GM12878 (cell line): Measurements from ENCODE around the gene LANCL2. TPM values are rescaled to one million over a fixed set of nuclear protein-coding genes. Genes with fewer than 3 reads are reported as not detected.
A peak's percentile ranks its signal among the peaks of the same experiment; 100 is the strongest.

ENCODE experiments used
- ATAC-seq: fragments of 200-7000 bp; cut with Tn5 transposase; 3 replicates; pipeline ENCODE4 v1.9.1; 2020; ENCODE audit warnings: mild to moderate bottlenecking, moderate library complexity
- BruUV-seq: library from RNA; stranded (reverse); fragments of 400-500 nt; replicated peaks from 2 replicates; lab custom pipeline; 2021; lab: Mats Ljungman, UMichigan
- CTCF ChIA-PET: fragments of 300-600 bp; sonication (Branson Sonifier 250); formaldehyde crosslinking; extraction: SDS; loops from one replicate; lab custom pipeline; 2021; ENCODE audit warnings: inconsistent platforms; lab: Yijun Ruan, JAX
- POLR2A ChIA-PET: fragments of 350-600 bp; formaldehyde crosslinking; extraction: SDS; loops from one replicate; lab custom pipeline; 2021; ENCODE audit warnings: inconsistent platforms; lab: Charles Lee
- RAD21 ChIA-PET: fragments of 300-600 bp; sonication (Branson Sonifier 250); formaldehyde crosslinking; loops from one replicate; lab custom pipeline; 2023; ENCODE audit warnings: antibody characterized with exemption; ENCODE audit not compliant: unreplicated experiment; lab: Charles Lee
- SMC1A ChIA-PET: fragments of 300-600 bp; sonication (Branson Sonifier 250); formaldehyde crosslinking; loops from one replicate; lab custom pipeline; 2023; ENCODE audit not compliant: unreplicated experiment, uncharacterized antibody; lab: Charles Lee
- DNase-seq: peaks from one replicate; pipeline ENCODE4 v3.0.0-alpha.2; 2011; ENCODE audit warnings: low read depth, low spot score
- FAIRE-seq: peaks from 3 replicates; lab custom pipeline; 2011; peaks lifted over from hg19 to GRCh38; lab: Jason Lieb, UNC
- H2AFZ ChIP-seq: 2 replicates; pipeline ENCODE4 v1.6.0; 2011; ENCODE audit warnings: low read depth, low read length, control low read depth; ENCODE audit not compliant: control insufficient read depth
- H3K27ac ChIP-seq: 2 replicates; pipeline ENCODE4 v1.5.1; 2011; ENCODE audit warnings: control low read depth; ENCODE audit not compliant: control insufficient read depth, insufficient read depth
- H3K27me3 ChIP-seq, 2 experiments: replicated peaks in 1 of 2; 2 replicates each; pipeline versions ENCODE4 v1.6.0 to v1.6.1; 2011; ENCODE audit warnings: low read length in 1 of 2; ENCODE audit not compliant: control insufficient read depth in 2 of 2, insufficient read depth in 2 of 2
- H3K36me3 ChIP-seq, 2 experiments: 2 replicates each; pipeline ENCODE4 v1.5.1; 2011; ENCODE audit warnings: low read length in 1 of 2; ENCODE audit not compliant: control insufficient read depth in 2 of 2, insufficient read depth in 2 of 2
- H3K4me1 ChIP-seq: 2 replicates; pipeline ENCODE4 v1.6.1; 2011; ENCODE audit warnings: mild to moderate bottlenecking, low read length, moderate library complexity, mixed read lengths; ENCODE audit not compliant: control insufficient read depth, insufficient read depth
- H3K4me2 ChIP-seq: 2 replicates; pipeline ENCODE4 v1.6.0; 2011; ENCODE audit warnings: control low read depth; ENCODE audit not compliant: control insufficient read depth, insufficient read depth
- H3K4me3 ChIP-seq: fragments of 200-600 bp; sonication (generic); 2 replicates; pipeline ENCODE4 v1.5.1; 2016
- H3K79me2 ChIP-seq: 2 replicates; pipeline ENCODE4 v1.6.0; 2011; ENCODE audit warnings: low read length; ENCODE audit not compliant: control insufficient read depth, insufficient read depth
- H3K9ac ChIP-seq: 2 replicates; pipeline ENCODE4 v1.8.0; 2011; ENCODE audit warnings: low read length, control low read depth, mixed read lengths; ENCODE audit not compliant: control insufficient read depth, insufficient read depth
- H3K9me3 ChIP-seq: replicated peaks from 3 replicates; pipeline ENCODE4 v1.5.1; 2011; ENCODE audit warnings: mild to moderate bottlenecking, low read length; ENCODE audit not compliant: control insufficient read depth, insufficient read depth
- H4K20me1 ChIP-seq: 2 replicates; pipeline ENCODE4 v1.6.0; 2011; ENCODE audit not compliant: control insufficient read depth, insufficient read depth
- BMI1 ChIP-seq: fragments of 450-650 bp; IDR thresholded peaks from 2 replicates; pipeline ENCODE4 v1.6.1; 2016; ENCODE audit warnings: mild to moderate bottlenecking, moderate library complexity, borderline replicate concordance
- JUND ChIP-seq: IDR thresholded peaks from 2 replicates; pipeline ENCODE4 v1.6.1; 2012; ENCODE audit warnings: low read depth, mild to moderate bottlenecking, low read length, improper control_type of control experiment, moderate library complexity
- MEF2A ChIP-seq: IDR thresholded peaks from 2 replicates; pipeline ENCODE4 v1.6.1; 2011; ENCODE audit warnings: low read depth, mild to moderate bottlenecking, low read length, moderate library complexity; ENCODE audit not compliant: insufficient read depth
- MEF2B ChIP-seq: fragments of 450-650 bp; IDR thresholded peaks from 2 replicates; pipeline ENCODE4 v1.6.1; 2018; ENCODE audit warnings: mild to moderate bottlenecking, moderate library complexity; ENCODE audit not compliant: partially characterized antibody, poor library complexity, severe bottlenecking
- POLR2A ChIP-seq: IDR thresholded peaks from 2 replicates; pipeline ENCODE4 v1.6.1; 2011; ENCODE audit warnings: low read depth, mild to moderate bottlenecking, low read length
- SP1 ChIP-seq: IDR thresholded peaks from one replicate; pipeline ENCODE4 v1.6.1; 2011; ENCODE audit warnings: low read depth, low read length
- SRF ChIP-seq, 2 experiments: IDR thresholded peaks; 2 replicates each; pipeline ENCODE4 v1.6.1; 2011; ENCODE audit warnings: low read depth in 2 of 2, low read length in 2 of 2, mild to moderate bottlenecking in 1 of 2, moderate library complexity in 1 of 2
- ZBTB11 ChIP-seq: fragments of 450-650 bp; formaldehyde crosslinking; IDR thresholded peaks from 2 replicates; pipeline ENCODE4 v1.5.0; 2022; ENCODE audit warnings: mild to moderate bottlenecking, missing genetic modification characterization
- WGBS: methylation state at CpG from one replicate; pipeline ENCODE4 v1.1.6; 2016; ENCODE audit warnings: low lambda C conversion rate; ENCODE audit not compliant: insufficient replicate concordance, insufficient coverage; ENCODE audit errors: missing lambda C conversion rate; 5-methylcytosine and 5-hydroxymethylcytosine counted together
- in situ Hi-C: fragments of 300-500 bp; cut with MboI; formaldehyde crosslinking; loops from 9 replicates; pipeline ENCODE4 v1.14.3; 2018; ENCODE audit warnings: mixed read lengths
- intact Hi-C: fragments of 100-400 bp; cut with micrococcal nuclease; formaldehyde crosslinking; loops from one replicate; pipeline ENCODE4 v1.14.2; 2022; ENCODE audit not compliant: unreplicated experiment
- polyA plus RNA-seq, 11 experiments: library from polyadenylated mRNA; depleted of rRNA in 4 of 11; unstranded in 6 of 11; stranded (reverse) in 5 of 11; fragments of >200 nt; fragmentation: Nextera tagmentation in 4 of 11; fragmentation: Illumina TruSeq in 1 of 11; extraction: Ambion mirVana in 4 of 11; extraction: Trizol in 1 of 11; gene quantifications; 1 replicate in 1 of 11; 2 replicates in 10 of 11; pipeline versions ENCODE4 v1.2.1 to v1.2.3, GENCODE V29; 2011 to 2016; ENCODE audit warnings: inconsistent platforms in 2 of 11, missing spikeins in 2 of 11, low read depth in 1 of 11
- total RNA-seq, 4 experiments: library from RNA; depleted of rRNA in 3 of 4; stranded (reverse); fragments of >200 nt in 3 of 4; fragmentation: Illumina TruSeq in 1 of 4; extraction: Trizol in 1 of 4; gene quantifications; 2 replicates each; pipeline versions ENCODE4 v1.2.1 to v1.2.3, GENCODE V29; 2013 to 2021
- TF ChIP-seq, protein P1 (sequence below): fragments of 450-650 bp; IDR thresholded peaks from 2 replicates; pipeline ENCODE4 v1.6.1; 2016; ENCODE audit warnings: mild to moderate bottlenecking

The LANCL2 gene
- total and polyA plus RNA-seq, 10 of the 15 experiments (the other 5 are each of a cell fraction or from before 2014, with no cell fraction given), result 8.1 to 28.6 (median 16.4) TPM

GRCh38 chr7:55474944-55475854 is 110.1 kb downstream of the LANCL2 start:
- WGBS, result 88% methylated on average over 22 of the region's 22 CpGs
- H3K4me2 ChIP-seq, result no peak overlapping the region
- no peaks in the 10 kb centered on the region for H4K20me1 ChIP-seq
- FAIRE-seq, result no peak
- intact Hi-C loops, result no loop called here
- no peak for ATAC-seq
- no peak overlapping the region for H2AFZ ChIP-seq
- POLR2A ChIA-PET, result no interaction called here
- H3K9ac ChIP-seq, result no peak overlapping the region
- CTCF ChIA-PET, result no interaction called here
- TF ChIP-seq JUND, result no peak
- peak; percentile 46; the same call in 1 of the 2 replicates for TF ChIP-seq POLR2A
- TF ChIP-seq MEF2A, result no peak
- DNase-seq, result no peak
- H3K79me2 ChIP-seq, result no peaks in the 10 kb centered on the region; the same call in 1 of the 2 replicates
- SMC1A ChIA-PET, result no interaction called here
- H3K36me3 ChIP-seq, result peaks cover 18 to 33% of the 10 kb centered on the region in 2 experiments
- H3K9me3 ChIP-seq, result no peaks in the 10 kb centered on the region
- H3K27me3 ChIP-seq, result no peaks in the 10 kb centered on the region
- H3K4me3 ChIP-seq, result no peak overlapping the region
- H3K27ac ChIP-seq, result no peak overlapping the region
- no peaks in the 10 kb centered on the region; the same call in 1 of the 2 replicates for H3K4me1 ChIP-seq
- no TSS peak for BruUV-seq
- RAD21 ChIA-PET, result no interaction called here
- in situ Hi-C loops, result no loop called here

- no peak overlapping the region for H3K4me2 ChIP-seq
- BruUV-seq, result no TSS peak
- WGBS, result 96% methylated on average over 15 of the region's 19 CpGs
- in situ Hi-C loops, result no loop called here
- no peaks in the 10 kb centered on the region for H3K27me3 ChIP-seq
- intact Hi-C loops, result no loop called here
- ChIA-PET RAD21 (no interaction called here), CTCF (no interaction called here), SMC1A (no interaction called here), POLR2A (no interaction called here)
- ATAC-seq (no peak), FAIRE-seq (no peak), DNase-seq (no peak)
- H3K4me3 ChIP-seq, result no peak overlapping the region
- H3K9me3 ChIP-seq, result no peaks in the 10 kb centered on the region
- no peaks in the 10 kb centered on the region; the same call in 1 of the 2 replicates for H3K79me2 ChIP-seq
- H2AFZ ChIP-seq, result no peak overlapping the region
- H3K36me3 ChIP-seq, result peaks cover 18 to 36% of the 10 kb centered on the region in 2 experiments
- H3K4me1 ChIP-seq, result no peaks in the 10 kb centered on the region; the same call in 1 of the 2 replicates
- H3K27ac ChIP-seq, result no peak overlapping the region
- no peak overlapping the region for H3K9ac ChIP-seq
- no peaks in the 10 kb centered on the region for H4K20me1 ChIP-seq
- TF ChIP-seq BMI1 (no peak), ZBTB11 (CRISPR knock-in tag) (no peak), MEF2B (no peak), POLR2A (peak; percentile 24; the same call in 1 of the 2 replicates), SRF (IDR thresholded peaks at IDR 0.05; ENCODE audit: low read depth in 2 of 2, low read length in 2 of 2) (no peak), SP1 (no peak)
- TF ChIP-seq, protein P1, sequence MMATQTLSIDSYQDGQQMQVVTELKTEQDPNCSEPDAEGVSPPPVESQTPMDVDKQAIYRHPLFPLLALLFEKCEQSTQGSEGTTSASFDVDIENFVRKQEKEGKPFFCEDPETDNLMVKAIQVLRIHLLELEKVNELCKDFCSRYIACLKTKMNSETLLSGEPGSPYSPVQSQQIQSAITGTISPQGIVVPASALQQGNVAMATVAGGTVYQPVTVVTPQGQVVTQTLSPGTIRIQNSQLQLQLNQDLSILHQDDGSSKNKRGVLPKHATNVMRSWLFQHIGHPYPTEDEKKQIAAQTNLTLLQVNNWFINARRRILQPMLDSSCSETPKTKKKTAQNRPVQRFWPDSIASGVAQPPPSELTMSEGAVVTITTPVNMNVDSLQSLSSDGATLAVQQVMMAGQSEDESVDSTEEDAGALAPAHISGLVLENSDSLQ, result no peak
These were observed 111.0 kb downstream of the LANCL2 start for GRCh38 chr7:55475855-55476803.
